Measurements from ENCODE around the gene ANKRD34A.

Gene ANKRD34A

DNA sequence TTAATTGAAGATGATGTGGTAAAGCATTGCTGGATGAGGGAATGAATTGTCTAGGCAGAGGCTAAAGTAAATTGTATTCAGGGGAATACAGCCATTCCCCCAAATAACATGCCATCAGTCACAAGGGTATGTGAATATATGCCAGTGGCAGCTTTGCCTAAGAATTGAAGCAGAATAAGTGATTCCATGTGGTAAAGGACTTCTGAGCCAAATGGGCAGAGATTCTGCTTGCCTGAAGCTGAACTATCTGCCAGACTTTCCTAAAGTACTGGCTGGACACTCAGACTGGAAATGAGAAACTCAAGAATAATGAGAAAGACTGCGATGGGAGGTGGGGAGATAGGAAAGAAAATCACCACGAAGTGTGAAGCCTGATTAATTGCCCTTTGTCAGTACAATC lies 8.9 kb downstream of the ANKRD34A start:
- no peak for DNase-seq (ENCODE audit: low read depth)
- no peak overlapping the region for H3K4me3 ChIP-seq (ENCODE audit: low read depth, low read length)
- TF ChIP-seq, protein P1, sequence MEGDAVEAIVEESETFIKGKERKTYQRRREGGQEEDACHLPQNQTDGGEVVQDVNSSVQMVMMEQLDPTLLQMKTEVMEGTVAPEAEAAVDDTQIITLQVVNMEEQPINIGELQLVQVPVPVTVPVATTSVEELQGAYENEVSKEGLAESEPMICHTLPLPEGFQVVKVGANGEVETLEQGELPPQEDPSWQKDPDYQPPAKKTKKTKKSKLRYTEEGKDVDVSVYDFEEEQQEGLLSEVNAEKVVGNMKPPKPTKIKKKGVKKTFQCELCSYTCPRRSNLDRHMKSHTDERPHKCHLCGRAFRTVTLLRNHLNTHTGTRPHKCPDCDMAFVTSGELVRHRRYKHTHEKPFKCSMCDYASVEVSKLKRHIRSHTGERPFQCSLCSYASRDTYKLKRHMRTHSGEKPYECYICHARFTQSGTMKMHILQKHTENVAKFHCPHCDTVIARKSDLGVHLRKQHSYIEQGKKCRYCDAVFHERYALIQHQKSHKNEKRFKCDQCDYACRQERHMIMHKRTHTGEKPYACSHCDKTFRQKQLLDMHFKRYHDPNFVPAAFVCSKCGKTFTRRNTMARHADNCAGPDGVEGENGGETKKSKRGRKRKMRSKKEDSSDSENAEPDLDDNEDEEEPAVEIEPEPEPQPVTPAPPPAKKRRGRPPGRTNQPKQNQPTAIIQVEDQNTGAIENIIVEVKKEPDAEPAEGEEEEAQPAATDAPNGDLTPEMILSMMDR (IDR thresholded peaks at IDR 0.05; ENCODE audit: insufficient read depth, low read depth, low read length, missing control alignments), result no peak

DNA sequence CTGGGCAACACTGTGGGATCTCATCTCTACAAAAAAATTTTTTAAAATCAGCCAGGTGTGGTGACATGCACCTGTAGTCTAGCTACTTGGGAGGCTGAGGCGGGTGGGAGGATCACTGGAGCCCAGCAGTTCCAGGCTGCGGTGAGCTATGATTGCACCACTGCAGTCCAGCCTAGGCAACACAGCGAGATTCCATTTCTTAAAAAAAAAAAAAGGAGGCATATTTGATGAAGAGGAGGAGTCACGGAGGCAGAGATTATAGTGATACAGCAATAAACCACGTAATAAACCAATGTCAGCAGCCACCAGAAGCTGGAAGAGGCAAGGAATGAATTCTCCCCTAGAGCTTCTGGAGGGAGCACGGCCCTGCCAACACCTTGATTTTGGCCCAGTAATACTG lies 10.5 kb downstream of the ANKRD34A start:
- no peak for DNase-seq (ENCODE audit: low read depth)
- TF ChIP-seq, protein P1 (IDR thresholded peaks at IDR 0.05; ENCODE audit: insufficient read depth, low read depth, low read length, missing control alignments), result no peak
- no peak overlapping the region for H3K4me3 ChIP-seq (ENCODE audit: low read depth, low read length)

GRCh38 chr1:145952903-145953302 lies 11.5 kb downstream of the ANKRD34A start:
- TF ChIP-seq, protein P1 (IDR thresholded peaks at IDR 0.05; ENCODE audit: insufficient read depth, low read depth, low read length, missing control alignments), result no peak
- no peak for DNase-seq (ENCODE audit: low read depth)
- H3K4me3 ChIP-seq (ENCODE audit: low read depth, low read length), result no peak overlapping the region

DNA sequence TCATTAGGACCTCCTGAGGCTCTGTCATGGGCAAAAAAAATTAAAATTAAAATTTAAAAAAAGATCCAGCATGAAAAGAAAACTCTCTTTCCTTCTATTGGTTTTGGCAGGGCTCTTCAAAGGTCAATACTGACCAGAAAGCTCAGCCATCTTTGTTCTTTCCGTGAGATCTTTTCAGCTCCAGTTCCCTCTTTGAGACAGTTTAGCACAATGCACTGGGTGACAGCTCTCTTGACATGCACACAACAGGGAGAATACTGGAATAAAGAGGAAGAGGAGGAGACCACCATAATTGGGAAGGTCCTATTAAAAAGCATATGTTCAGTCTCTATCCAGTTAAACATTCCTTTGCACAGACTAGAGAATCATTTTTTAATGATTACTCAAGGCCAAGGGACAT lies 12.8 kb downstream of the ANKRD34A start:
- TF ChIP-seq, protein P1 (IDR thresholded peaks at IDR 0.05; ENCODE audit: insufficient read depth, low read depth, low read length, missing control alignments), result no peak
- no peak for DNase-seq (ENCODE audit: low read depth)
- no peak overlapping the region for H3K4me3 ChIP-seq (ENCODE audit: low read depth, low read length)

DNA sequence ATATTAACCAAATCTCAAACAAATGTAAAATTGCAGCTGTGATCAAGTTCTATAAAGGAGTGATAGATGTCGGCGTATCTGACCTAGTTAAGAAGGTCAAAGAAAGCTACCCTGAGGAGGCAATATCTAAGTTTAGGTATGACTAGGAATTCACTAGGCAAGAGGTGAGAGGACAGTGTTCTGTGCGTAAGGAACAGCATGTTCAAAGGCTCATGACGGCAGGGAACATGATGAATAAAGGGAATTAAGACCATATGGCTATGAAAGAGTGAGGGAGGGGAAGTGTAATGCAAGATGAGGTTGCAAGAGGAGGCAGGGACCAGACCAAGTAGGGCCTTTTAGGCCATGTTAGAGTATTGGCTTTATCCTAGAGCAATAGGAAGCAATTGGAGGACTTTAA lies 15.2 kb downstream of the ANKRD34A start:
- TF ChIP-seq, protein P1 (IDR thresholded peaks at IDR 0.05; ENCODE audit: insufficient read depth, low read depth, low read length, missing control alignments), result no peak
- H3K4me3 ChIP-seq (ENCODE audit: low read depth, low read length), result no peak overlapping the region
- no peak for DNase-seq (ENCODE audit: low read depth)

DNA sequence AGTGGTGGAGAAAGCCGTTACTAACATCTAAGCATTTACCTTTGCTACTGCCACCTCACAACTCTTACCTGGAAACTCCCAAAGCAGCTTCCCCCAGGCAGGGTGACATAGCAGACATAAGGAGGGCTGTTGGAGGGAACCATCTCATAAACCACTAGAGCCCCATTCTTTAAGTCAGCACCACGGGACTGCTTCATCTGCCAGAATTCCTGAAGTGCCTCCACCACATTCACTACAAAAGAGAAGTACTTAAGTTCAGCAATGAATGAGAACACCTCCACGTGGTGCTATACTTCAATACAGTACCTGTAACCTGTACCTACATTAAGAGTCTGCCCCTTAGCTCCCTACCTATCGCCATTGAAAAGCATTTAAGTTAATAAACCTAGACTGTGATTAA lies 16.8 kb downstream of the ANKRD34A start:
- TF ChIP-seq, protein P1 (IDR thresholded peaks at IDR 0.05; ENCODE audit: insufficient read depth, low read depth, low read length, missing control alignments), result no peak
- H3K4me3 ChIP-seq (ENCODE audit: low read depth, low read length), result no peak overlapping the region
- no peak for DNase-seq (ENCODE audit: low read depth)

GRCh38 chr1:145946477-145946986 lies 17.8 kb downstream of the ANKRD34A start:
- DNase-seq (ENCODE audit: low read depth), result no peak
- no peak overlapping the region for H3K4me3 ChIP-seq (ENCODE audit: low read depth, low read length)
- TF ChIP-seq, protein P1 (IDR thresholded peaks at IDR 0.05; ENCODE audit: insufficient read depth, low read depth, low read length, missing control alignments), result no peak

Measured in GM12865 (cell line).